ENCODE measurements around the gene RACGAP1.

RACGAP1 gene, protein sequence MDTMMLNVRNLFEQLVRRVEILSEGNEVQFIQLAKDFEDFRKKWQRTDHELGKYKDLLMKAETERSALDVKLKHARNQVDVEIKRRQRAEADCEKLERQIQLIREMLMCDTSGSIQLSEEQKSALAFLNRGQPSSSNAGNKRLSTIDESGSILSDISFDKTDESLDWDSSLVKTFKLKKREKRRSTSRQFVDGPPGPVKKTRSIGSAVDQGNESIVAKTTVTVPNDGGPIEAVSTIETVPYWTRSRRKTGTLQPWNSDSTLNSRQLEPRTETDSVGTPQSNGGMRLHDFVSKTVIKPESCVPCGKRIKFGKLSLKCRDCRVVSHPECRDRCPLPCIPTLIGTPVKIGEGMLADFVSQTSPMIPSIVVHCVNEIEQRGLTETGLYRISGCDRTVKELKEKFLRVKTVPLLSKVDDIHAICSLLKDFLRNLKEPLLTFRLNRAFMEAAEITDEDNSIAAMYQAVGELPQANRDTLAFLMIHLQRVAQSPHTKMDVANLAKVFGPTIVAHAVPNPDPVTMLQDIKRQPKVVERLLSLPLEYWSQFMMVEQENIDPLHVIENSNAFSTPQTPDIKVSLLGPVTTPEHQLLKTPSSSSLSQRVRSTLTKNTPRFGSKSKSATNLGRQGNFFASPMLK

DNA sequence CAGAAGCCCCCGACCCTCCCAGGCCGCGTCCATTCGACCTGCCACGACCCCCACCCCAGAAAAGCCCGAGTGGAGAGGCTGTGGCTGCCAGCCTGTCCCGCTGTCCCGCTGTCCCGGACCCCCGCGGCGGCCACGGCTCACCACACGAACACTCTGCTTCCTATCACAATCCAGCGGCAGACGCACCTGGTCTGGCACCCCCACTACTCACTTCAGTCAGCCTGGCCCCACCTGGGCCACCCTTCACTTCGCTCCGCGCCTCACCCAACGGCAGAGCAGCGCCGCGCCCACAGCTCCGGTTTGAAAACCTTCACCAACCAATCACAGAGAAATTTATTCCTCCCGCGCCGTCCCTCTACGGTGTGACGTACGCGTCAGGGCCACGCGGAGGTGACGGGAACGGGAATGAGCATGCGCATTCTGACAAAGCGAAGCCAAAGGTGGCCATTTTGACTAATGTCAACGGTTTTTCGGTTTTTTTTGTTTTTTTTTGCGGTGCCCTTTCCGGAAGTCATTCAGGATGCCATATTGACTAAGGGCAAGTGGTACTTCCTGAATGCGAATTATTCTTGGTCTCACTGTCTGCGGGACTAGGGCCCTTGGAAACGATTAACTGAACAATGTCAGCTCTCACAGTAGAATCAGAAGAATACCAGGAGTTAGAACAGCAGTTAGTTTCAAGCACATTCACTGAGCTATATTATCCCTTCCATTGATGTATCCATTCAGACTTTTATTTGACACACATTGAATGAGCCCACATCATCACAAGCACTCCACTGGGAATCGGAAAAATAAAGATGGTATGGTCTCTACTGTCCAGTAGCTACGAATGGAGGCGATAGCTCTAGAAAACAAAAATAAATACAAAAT is at the start of gene RACGAP1:
Gene RACGAP1 (minus strand): TSS at position 308 of the 873 bp plus-strand sequence. CDS start 8,779 bp downstream, outside the sequence.
- DNase-seq = peak; percentile 89

DNA sequence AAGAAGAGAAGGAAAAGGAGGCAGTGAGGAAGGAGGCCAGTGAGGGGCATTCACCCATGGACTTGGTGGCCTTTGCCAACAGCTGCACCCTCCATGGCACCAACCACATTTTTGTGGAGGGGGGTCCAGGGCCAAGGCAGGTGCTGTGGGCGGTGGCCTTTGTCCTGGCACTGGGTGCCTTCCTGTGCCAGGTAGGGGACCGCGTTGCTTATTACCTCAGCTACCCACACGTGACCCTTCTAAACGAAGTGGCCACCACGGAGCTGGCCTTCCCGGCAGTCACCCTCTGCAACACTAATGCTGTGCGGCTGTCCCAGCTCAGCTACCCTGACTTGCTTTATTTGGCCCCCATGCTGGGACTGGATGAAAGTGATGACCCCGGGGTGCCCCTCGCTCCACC is 48.4 kb upstream of the RACGAP1 start:
- no peak for DNase-seq

DNA sequence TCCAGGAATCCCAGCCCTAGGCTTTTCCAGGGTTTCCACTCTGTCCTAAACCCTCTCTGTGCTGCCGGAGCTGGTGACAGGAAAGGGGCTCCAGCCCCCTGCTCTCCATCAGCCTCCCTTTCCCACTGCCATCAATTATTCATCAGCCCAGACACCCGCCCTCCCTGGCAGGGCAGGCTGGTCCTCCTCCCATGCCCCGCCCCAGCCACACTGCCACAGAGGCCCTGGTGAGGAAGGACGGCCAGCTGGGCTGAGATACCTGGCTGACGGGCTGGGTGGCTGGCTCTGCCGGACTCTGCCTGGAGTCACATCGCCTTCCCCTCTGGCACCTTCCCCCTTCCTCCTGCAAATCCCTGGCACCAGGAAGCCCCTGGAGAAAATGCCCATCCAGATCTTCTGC is 47.9 kb upstream of the RACGAP1 start:
- no peak for DNase-seq

DNA sequence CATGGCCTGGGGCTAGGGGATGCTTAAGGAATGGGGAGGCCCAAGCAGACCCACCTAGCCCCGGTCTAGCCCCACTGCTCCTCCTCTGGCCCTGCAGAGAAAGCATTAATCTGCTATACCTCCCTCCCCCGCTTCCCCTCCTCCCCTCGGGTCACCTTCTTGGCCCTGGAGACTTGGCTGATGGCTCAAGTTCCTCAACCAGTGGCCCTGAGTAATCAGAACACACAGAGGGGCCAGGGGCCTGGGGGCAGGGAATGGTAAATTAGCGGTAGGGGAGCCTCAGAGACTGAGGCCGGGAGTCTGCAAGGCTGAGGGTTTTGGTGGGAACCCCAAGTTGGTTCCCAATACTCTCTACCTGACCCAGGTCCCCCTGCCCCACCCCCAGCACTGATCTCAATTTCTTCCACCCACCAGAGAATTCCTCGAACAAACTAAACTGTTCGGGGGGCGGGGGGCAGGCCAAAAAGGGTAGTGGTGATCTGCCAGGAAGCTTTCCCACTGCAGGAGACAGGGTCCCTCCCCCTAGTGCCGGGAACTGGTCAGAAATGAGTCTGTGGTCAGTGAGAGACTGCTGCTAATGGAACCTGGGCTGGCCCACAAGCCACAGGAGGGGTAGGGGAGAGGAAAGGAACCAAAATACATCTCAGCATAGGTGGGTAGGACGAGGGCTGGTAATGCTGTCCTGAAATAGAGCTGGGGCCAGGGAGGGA is 47.1 kb upstream of the RACGAP1 start:
- DNase-seq = no peak

DNA sequence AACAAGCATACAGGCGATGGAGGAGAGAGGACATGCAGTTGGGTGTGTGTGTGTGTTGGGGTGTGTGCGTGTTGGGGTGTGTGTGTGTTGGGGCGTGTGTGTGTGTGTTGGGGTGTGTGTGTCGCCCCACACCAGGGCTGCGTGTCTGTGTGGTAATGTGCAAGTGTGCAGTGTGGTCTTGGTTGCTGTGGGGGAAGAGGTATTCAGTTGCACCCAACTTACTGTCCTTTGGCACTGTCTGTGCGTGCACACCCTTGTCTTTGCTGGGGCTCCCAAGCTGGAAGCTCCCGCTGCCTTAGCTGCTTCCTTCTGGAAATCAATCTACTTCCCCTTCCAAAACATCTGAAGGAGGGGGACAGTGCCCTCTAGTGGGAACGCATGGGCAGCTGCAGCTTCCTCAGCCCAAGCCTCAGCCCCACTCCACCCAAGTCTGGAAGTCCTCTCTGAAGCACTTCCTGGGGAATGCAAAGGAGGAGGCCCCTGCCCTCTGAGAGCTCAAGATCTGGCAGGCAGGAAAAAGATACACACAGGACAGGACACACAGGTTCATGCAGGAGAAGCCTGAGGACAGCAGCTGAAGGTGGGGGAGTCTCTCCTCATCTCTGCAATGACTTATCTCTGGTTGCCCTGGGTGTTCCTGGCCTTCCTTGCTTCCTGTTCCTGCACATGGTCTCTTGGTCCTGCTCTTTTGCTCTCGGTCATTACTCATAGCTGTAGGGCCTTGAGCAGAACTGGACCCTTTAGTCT is 45.2 kb upstream of the RACGAP1 start:
- DNase-seq = peak; percentile 72

DNA sequence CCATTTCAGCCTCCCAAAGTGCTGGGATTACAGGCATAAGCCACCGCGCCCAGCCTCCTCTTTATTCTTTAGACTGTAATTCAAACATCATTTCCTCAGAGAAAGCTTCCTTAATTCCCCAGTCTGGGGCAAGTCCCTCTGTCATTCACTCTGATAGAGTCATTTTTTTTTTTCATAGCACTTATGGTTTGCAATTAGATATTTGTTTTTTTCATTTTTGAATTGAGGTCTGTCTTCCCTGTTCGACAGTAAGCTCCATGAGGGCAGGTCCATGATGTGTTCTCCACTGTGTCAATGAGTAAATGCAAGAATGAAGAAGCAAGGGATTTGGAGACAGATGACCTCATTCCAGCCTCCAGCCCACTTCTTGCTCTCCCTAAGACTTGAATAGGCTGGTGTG is 44.2 kb upstream of the RACGAP1 start:
- no peak for DNase-seq

DNA sequence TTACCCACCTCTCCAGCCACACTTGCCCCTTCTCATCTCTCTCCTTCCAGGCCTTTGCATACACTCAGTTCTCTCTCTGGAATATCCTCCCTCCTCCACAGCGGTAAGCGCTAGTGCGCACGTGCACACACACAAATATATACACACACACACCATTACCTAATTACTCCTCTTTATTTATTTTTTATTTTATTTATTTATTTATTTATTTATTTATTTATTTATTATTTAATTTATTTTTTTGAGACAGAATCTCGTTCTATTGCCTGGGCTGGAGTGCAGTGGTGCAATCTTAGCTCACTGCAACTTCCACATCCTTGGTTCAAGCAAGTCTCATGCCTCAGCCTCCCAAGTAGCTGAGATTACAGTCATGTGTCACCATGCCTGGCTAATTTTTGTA is 43.8 kb upstream of the RACGAP1 start:
- DNase-seq = no peak

DNA sequence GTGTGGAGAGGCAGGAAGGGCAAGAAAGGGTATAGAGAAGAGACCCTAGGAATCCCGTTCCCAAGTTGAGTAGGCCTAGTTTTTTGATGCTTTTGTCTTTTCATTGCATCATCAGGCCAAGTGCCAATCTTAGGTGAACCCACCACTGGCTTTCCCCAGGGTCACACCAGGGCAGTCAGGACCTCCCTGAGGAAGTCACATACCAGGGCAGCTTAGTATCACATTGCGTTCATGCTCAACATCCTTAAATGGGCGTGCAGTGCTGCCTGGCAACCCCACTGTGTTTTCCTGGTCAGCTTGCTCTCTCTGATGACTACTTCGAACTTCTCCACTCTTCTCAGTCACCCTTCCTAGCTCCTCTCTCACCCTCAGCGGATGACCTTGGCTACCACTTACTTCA is 41.1 kb upstream of the RACGAP1 start:
- DNase-seq = no peak

DNA sequence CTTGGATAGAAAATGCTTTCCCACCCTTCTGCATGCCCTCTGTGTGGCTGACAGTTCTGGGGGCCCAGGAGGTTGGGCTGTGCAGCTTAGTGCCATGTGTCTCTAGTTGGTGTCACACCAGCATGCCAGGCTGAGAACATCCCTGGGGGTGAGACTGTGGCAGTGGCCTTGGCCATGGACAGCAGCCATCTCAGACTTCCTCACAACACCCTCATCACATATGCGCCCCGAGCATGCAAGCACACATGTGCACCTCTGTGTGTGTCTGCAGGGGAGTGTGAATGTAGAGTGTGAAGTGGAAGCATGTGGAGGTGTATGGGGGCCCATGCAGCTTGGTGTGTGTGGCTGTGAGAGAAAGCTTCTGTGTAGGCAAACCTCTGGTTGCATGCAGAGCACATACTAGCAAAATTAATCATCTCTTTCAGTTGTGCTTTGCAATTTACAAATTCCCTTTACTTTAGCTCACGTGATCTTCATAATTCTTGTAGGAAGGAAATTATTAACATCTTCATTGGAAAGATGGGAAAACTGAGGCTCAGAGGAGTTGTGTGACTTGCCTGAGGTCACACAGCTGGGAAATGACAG is 40.5 kb upstream of the RACGAP1 start:
- no peak for DNase-seq

DNA sequence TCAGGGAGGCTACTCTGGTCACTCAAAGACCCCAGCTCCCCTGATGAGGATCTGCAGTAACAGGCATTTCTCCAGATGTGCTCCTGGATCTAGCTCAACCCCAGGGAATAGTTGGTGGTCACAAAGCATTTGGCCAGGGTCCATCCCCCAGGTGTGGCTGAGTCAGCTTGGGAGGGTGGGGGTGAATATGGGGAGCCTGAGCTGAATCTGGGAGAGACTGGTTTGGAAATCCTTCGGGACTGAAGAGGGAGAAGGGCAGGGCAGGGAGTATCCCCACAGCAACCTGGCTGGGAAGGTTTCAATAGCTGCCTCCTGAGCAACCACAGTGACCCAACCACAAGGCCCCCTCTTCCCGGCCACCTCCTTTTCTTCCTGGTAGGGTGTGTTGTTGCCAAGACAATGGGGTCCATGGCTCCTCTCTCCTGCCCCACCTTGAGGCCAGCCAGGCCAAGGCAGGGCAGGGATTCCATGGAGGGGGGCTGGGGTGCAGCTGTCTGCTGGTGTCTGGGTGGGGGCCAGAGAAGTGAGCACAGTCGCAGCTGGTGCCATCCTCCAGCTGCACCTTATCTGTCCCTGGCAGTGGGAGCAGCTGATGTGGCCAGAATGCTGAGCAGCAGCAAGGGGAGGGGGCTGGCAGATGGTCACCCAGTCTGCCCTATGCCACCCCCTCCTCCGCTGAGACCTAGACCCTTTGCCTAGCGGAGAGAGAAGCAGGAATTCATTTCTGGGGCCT is 37.6 kb upstream of the RACGAP1 start:
- no peak for DNase-seq

DNA sequence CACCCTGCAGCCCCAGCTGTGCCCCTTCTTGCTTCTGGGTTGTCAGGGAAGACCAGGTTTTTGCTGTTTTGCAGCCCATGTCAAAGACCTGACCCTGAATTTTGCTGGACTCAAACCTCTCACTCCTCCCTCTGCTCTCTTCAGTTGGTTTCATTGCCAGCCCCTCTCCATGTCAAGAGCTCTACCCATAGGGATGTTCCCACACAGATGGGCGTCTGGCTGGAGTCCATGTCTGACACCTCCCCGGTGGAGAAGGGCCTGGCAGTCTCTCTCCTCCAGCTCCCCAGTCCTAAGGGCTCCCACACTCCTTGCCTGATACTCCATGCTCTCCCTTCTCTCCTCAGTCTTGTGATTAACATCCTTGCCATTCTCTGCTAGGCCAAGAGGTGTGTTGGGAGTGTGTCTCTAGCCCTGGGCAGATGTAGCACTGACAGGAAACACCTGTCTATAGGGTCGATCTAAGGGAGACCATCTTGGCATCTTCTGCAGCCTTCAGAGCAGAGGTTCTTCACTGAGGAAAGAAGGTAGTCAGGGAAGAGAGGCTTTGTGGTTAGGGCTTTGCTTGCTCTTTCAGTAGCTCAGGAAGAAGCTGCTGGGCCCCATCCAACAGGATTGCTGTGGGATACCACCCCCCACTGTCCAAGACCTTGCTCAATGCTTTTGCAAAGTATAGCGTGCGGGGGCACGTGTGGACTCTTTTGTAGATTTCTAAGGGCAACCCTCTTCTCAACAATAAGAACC is 36.8 kb upstream of the RACGAP1 start:
- DNase-seq = no peak

DNA sequence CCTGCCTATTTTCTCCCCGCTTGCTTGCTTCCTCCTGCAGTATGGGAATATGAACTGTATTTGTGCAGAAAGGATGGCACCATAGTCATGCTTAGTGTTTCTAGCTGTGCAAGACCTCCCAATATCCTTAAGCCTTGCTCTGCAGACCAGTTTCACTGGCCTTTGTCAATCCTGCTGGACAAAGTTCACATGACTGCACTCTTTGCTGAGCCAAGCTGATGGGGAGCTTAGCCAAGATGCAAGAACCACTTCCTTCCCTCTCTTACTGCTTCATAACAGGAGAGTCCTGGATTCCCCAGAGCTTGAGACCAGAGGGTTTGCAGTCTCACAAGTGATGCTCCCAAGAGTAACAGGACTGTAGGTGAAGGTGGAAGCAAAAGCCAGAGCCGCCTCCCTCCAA is 35.9 kb upstream of the RACGAP1 start:
- no peak for DNase-seq

DNA sequence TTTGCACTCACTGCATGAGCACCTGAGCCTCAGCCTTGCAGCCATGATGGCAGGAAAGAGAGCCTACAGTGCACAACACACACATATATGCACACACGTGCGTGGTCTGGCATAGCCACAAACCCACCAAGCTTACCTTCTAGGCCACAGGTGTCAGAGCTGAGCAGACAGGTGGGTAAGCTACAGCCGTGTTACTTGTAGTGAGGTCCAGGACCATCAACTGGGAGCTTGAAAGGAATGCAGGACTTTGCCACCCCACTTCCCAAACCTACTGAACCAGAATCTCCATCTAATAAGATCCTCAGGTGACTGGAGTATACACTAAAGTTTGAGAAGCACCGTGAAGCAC is 34.8 kb upstream of the RACGAP1 start:
- no peak for DNase-seq

DNA sequence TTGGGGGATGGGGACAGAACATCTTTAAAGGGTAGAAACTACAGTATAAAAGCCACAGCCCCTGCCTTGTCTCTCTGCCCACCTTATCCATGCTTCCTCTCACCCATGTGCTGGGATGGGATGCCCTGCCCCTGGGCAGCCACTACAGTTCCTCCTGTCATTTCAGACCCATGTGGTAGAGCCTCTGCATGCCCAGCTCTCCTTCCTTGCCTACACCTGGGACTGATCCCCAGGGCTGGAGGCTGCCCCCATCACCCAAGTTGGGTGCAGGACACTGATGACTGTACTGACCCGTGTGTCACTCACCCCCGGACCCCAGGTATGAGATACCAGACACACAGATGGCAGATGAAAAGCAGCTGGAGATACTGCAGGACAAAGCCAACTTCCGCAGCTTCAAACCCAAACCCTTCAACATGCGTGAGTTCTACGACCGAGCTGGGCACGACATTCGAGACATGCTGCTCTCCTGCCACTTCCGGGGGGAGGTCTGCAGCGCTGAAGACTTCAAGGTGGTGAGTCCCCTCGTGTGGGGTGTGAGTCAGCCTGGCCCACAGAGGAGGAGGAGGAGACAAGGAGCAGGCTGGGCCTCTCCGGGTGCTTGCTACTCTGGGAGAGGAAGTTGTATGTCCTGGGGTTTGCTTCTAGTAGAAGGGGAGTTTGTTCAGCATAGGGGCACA is 34.3 kb upstream of the RACGAP1 start:
- peak; percentile 59 for DNase-seq

DNA sequence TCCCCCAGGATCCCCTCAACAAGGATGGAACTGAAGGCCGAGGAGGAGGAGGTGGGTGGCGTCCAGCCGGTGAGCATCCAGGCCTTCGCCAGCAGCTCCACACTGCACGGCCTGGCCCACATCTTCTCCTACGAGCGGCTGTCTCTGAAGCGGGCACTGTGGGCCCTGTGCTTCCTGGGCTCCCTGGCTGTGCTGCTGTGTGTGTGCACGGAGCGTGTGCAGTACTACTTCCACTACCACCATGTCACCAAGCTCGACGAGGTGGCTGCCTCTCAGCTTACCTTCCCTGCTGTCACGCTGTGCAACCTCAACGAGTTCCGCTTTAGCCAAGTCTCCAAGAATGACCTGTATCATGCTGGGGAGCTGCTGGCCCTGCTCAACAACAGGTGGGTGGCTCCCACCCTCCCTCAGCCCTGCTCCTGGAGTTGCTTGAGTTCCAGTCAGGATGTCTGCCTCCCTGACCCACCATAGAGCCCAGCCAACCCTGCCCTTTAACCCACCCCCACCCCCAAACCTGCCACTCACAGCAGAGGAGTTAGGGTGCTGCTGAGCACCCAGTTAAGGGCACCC is 33.5 kb upstream of the RACGAP1 start:
- no peak for DNase-seq

DNA sequence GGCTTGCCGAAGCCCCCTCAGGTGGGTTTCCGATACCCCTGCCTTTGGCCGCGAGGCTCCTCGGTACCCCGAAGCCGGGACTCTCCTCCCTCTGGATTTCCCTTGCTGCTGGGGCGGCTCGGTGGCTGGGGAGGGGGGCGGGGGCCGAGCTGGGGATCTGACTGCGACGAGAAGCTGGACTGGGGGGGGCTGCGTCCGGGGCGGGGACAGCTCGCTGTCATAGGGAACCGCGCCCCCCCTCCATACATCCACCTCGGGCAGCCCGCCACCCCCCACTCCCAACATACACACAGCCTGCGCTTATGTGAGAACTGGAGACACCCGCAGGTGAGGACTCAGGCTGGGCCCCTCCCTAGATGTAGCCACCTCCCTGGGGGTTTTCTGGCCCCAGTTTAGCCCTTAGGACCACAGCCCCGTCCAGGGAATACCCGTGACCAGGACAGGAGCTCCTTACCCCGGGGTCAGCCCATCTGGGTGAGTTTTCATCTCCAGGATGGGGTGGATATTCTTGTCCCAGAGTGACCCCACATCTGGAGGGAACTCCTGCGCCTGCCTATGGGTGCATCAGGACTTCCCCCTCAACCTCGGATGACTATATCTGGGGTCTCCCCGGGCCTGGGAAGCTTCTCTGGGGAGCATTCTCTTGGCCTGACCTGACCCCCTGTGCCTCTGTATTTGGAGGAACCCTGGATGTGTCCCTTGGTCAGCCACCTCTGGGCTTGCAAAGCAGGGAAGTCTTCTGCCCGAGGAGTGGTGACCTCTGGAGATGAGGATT is 32.8 kb upstream of the RACGAP1 start:
- no peak for DNase-seq

DNA sequence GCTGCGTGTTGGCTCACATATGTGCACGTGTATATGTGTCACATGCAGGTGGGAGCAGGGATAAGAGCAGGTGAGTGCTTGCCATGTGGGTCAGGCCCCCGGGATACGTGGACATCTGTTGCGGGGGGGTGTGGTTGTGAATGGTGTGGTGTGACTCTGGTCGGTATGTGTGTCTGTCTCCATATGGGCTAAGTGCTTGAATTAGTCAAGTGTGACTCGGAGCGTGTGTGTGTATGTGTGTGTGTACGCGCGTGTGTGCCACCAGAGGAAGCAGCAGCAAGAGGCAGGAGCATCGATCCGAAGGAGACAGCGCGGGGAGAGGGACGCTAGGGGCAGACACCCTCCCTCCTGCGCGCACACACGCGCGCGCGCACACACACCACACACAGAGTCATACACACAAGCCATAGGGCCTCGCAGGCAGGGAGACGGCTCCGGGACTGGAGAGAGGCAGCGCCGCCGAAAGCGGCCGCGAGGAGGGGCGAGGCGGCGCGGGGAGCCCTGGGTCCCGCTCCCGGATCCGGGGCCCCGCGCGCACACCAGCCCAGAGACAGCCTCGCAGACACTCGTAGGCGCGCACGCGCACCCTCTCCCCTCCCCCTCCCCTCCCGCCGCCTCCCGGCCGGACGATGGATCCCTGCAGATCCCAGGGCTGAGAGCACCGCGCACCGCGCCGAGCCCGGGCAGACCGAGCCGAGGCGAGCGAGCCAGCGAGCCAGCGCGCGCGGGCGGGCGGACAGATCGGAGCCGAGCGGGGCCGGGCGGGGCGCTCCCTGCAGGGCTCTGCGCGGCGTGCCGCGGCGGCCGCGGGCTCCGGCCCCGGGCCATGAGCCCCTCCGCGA is 31.9 kb upstream of the RACGAP1 start, which contains the start of gene ASIC1:
Gene ASIC1 (plus strand): TSS at position 597 of the 842 bp plus-strand sequence. CDS start 1,171 bp downstream, outside the sequence.
- peak; percentile 54 for DNase-seq

DNA sequence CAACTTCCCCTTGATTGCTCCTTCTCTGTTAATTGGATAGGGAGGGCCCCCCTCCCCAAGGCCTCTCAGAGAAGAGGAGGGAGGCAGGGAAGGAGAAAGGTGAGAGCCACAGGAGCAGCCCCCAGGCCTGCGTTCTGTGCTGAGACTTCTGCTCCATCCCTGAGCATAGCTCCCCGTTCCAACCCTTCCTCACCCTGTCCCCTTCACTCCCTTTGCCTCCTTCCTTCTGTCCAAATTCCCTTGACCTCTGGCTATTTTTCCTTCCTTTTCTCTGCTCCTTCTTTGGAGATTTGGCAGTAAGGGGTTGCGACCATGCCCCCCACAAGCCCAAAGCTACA is 31.3 kb upstream of the RACGAP1 start:
- no peak for DNase-seq
